IPS-15b (cell line): ENCODE results near the gene NRIP1.
"Not testable (repeated sequence)": the region's sequence is repeated elsewhere in the genome, so short reads cannot be mapped to it uniquely, and the experiment has no call there.

ENCODE experiments used
- H3K27me3 ChIP-seq: one replicate; pipeline ENCODE4 v1.6.1; 2013; ENCODE audit warnings: low read length; ENCODE audit not compliant: control insufficient read depth, insufficient read depth
- H3K36me3 ChIP-seq: one replicate; pipeline ENCODE4 v1.6.1; 2013; ENCODE audit warnings: low read length; ENCODE audit not compliant: control insufficient read depth, insufficient read depth
- H3K4me1 ChIP-seq: one replicate; pipeline ENCODE4 v1.6.1; 2013; ENCODE audit warnings: mild to moderate bottlenecking, low read length; ENCODE audit not compliant: control insufficient read depth, insufficient read depth
- H3K4me3 ChIP-seq: one replicate; pipeline ENCODE4 v1.5.1; 2013; ENCODE audit warnings: low read depth, low read length
- H3K9ac ChIP-seq: one replicate; pipeline ENCODE4 v1.6.1; 2013; ENCODE audit warnings: low read depth, mild to moderate bottlenecking, low read length
- H3K9me3 ChIP-seq: one replicate; pipeline ENCODE4 v1.6.1; 2013; ENCODE audit warnings: mild to moderate bottlenecking, low read length; ENCODE audit not compliant: control insufficient read depth, insufficient read depth

NRIP1 gene

DNA sequence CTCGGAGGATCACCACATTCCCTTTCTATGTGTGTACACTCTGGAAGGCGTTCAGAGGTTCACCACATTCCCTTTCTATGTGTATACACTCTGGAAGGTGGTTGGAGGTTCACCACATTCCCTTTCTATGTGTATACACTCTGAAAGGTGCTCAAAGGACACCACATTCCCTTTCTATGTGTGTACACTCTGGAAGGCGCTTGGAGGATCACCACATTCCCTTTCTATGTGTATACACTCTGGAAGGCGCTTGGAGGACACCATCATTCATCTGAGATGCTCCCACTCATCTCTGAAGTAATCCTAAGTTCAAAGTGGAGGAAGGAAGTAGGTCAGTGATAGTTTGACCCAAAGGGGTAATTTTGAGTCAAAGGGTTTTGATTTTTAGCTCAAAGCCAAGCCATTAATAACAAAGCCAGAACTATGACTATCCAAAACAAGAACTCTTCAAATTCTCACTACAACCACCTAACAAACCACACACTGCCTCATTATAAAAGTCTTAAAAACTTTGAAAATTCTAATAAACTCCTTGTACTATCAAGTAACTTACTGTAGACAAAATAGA, 32.9 kb downstream of the NRIP1 start:
- Histone ChIP-seq H3K4me1 (no peaks in the 10 kb centered on the region), H3K9ac (no peak overlapping the region), H3K27me3 (no peaks in the 10 kb centered on the region), H3K36me3 (no peaks in the 10 kb centered on the region), H3K9me3 (no peaks in the 10 kb centered on the region), H3K4me3 (no peak overlapping the region)

DNA sequence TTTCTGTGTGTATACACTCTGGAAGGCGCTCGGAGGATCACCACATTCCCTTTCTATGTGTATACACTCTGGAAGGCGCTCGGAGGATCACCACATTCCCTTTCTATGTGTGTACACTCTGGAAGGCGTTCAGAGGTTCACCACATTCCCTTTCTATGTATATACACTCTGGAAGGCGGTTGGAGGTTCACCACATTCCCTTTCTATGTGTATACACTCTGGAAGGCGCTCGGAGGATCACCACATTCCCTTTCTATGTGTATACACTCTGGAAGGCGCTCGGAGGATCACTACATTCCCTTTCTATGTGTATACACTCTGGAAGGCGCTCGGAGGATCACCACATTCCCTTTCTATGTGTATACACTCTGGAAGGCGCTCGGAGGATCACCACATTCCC, 33.4 kb downstream of the NRIP1 start:
- not testable (repeated sequence) for H3K4me1 ChIP-seq, H3K9ac ChIP-seq, H3K9me3 ChIP-seq, H3K4me3 ChIP-seq, H3K27me3 ChIP-seq, H3K36me3 ChIP-seq

DNA sequence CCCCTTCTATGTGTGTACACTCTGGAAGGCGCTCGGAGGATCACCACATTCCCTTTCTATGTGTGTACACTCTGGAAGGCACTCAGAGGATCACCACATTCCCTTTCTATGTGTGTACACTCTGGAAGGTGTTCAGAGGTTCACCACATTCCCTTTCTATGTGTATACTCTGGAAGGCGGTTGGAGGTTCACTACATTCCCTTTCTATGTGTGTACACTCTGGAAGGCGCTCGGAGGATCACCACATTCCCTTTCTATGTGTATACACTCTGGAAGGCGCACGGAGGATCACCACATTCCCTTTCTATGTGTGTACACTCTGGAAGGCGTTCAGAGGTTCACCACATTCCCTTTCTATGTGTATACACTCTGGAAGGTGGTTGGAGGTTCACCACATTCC, 33.9 kb downstream of the NRIP1 start:
- H3K4me3 ChIP-seq, H3K4me1 ChIP-seq, H3K9ac ChIP-seq, H3K9me3 ChIP-seq, H3K27me3 ChIP-seq, H3K36me3 ChIP-seq: not testable (repeated sequence)

DNA sequence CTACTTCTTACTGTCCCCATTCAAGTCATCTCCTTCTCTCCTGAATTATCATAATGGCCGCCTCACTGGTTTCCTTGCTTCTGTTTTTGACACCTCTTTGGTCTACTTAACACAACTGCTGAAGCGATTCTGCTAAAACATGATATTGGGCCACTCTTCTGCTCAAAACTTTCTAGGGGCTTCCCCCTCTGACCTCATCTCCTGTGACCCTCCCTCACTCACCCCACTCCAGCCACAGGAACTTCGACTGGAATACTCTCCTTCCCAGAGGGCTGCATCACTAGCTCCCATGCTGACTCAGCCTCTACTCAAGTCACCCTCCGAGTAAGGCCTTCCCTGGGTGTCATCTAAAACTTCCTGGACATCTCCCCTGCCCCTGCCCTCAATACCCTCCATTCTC, 35.7 kb downstream of the NRIP1 start:
- no peaks in the 10 kb centered on the region for H3K9me3 ChIP-seq
- no peak overlapping the region for H3K9ac ChIP-seq
- no peaks in the 10 kb centered on the region for H3K4me1 ChIP-seq
- H3K27me3 ChIP-seq = no peaks in the 10 kb centered on the region
- H3K4me3 ChIP-seq = no peak overlapping the region
- no peaks in the 10 kb centered on the region for H3K36me3 ChIP-seq

DNA sequence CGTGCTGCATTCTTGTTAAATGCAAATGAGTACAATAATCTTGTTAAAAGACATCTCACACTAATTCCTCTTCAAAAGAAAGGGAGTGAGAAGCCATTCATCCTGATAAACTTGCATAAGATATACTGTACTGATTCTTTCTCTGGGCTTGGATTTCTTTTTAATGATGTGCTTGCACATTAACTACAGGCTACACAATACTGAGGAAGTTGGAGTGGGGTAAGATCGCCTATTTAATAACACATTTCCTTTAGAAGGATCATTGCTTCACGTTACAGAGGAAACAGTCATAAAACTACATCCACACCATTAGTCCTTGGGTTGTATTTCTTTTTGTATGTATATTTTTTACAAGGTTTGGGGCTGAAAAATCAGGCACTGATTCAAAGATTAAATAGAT, 36.6 kb downstream of the NRIP1 start:
- H3K9ac ChIP-seq = no peak overlapping the region
- no peaks in the 10 kb centered on the region for H3K36me3 ChIP-seq
- H3K27me3 ChIP-seq = no peaks in the 10 kb centered on the region
- H3K4me3 ChIP-seq = no peak overlapping the region
- no peaks in the 10 kb centered on the region for H3K4me1 ChIP-seq
- H3K9me3 ChIP-seq = no peaks in the 10 kb centered on the region

DNA sequence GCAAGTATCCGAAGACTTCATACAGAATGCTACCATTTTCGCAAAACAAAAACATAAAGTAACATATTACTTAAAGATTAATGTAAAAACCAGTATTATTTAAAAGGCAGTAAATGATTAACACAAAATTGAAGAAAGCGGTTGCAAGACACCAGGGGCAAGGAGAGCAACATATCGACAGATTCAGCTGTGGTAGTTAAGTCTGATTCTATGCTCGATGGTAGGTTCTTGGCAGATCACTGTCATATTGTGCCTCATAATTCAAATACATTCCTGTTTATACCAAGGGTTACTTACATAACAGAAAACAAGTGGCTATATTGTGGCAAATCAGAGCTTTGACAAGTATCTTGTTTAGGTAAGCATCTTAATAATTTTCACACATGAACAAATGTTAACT, 37.7 kb downstream of the NRIP1 start:
- Histone ChIP-seq H3K27me3 (no peaks in the 10 kb centered on the region), H3K9me3 (no peaks in the 10 kb centered on the region), H3K36me3 (no peaks in the 10 kb centered on the region), H3K9ac (no peak overlapping the region), H3K4me1 (no peaks in the 10 kb centered on the region), H3K4me3 (no peak overlapping the region)

DNA sequence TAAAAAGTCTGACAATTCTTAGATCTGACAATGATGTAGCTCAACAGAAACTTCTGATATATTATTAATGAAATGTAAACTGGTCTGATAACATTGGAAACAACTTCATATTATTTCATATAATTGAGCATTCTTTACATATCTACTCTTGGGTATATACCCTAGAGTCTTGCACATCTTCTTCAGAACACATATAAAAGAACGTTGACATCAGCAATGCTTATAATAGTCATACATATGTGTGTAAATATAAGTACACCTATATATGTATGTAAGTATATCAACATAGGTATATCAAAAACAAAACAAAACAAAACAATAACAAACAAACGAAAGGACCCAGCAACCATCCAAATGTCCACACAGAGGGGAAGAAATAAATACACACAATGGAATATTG, 38.4 kb downstream of the NRIP1 start:
- H3K9ac ChIP-seq = no peak overlapping the region
- no peak overlapping the region for H3K4me3 ChIP-seq
- no peaks in the 10 kb centered on the region for H3K4me1 ChIP-seq
- H3K36me3 ChIP-seq = no peaks in the 10 kb centered on the region
- H3K9me3 ChIP-seq = no peaks in the 10 kb centered on the region
- H3K27me3 ChIP-seq = no peaks in the 10 kb centered on the region

DNA sequence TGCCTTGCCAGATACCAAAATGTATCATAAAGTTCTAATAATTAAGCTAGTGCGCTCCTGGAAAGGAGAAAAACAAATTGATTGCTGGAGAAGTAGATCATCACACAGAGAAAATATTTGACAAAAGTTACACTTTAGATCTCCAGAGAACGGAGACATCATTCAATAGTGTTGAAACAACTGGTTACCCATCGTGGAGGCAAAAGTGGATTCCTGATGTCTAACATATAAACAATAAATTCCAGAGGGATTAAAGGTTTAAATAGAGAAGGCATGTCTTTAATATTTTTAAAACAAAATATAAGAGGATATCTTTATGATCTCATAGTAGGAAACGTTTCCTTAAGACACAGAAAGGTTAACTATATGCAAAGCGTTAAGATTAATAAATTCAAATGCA, 41.0 kb downstream of the NRIP1 start:
- no peaks in the 10 kb centered on the region for H3K9me3 ChIP-seq
- H3K4me1 ChIP-seq = no peaks in the 10 kb centered on the region
- H3K27me3 ChIP-seq = no peaks in the 10 kb centered on the region
- no peak overlapping the region for H3K9ac ChIP-seq
- H3K4me3 ChIP-seq = no peak overlapping the region
- no peaks in the 10 kb centered on the region for H3K36me3 ChIP-seq

DNA sequence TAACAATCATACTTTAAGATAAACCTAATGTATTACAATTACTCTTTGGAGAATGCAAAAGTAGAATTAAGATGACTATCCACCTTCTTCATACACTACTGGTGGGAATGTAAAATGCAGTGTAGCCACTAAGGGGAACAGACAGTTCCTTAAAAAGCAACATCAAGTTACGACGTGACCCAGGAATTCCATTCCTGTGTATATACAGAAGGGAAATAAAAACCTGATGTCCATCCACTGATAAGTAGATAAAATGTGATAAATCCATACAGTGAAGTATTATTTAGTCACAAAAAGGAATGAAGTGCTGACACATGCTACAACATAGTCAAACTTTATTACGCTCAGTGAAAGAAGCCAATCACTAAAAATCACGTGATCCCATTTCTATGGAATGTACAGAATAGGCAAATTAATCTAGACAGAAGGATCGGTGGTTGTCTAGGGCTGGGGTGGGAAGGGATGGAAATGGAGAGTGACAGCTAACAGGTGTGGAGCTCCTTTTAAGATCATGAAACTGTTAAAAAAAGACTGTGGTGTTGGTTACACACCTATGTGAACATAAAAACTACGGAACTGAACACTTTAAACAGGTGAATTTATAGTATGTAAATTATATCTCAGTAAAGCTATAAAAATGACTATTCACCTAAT, 42.1 kb downstream of the NRIP1 start:
- no peaks in the 10 kb centered on the region for H3K4me1 ChIP-seq
- no peaks in the 10 kb centered on the region for H3K27me3 ChIP-seq
- H3K9ac ChIP-seq = no peak overlapping the region
- no peaks in the 10 kb centered on the region for H3K9me3 ChIP-seq
- H3K36me3 ChIP-seq = no peaks in the 10 kb centered on the region
- no peak overlapping the region for H3K4me3 ChIP-seq

DNA sequence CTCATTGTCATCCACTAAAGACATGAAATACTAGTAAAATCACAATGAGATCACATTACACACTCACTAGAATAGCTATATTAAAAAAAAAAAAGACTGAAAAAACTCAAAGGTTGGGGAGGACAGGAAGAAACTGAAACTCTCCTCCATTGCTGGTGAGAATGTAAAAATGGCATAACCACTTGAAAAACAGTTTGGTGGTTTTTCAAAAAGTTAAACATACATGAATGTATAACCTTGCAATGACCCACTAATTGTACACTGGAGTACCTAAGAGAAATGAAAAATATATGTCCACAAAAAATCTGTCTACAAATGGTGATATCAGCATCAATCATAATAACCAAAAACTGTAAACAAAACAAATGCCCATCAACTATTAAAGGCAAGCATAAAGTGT, 44.0 kb downstream of the NRIP1 start:
- Histone ChIP-seq H3K4me3 (no peak overlapping the region), H3K27me3 (no peaks in the 10 kb centered on the region), H3K9me3 (no peaks in the 10 kb centered on the region), H3K9ac (no peak overlapping the region), H3K36me3 (no peaks in the 10 kb centered on the region), H3K4me1 (no peaks in the 10 kb centered on the region)

DNA sequence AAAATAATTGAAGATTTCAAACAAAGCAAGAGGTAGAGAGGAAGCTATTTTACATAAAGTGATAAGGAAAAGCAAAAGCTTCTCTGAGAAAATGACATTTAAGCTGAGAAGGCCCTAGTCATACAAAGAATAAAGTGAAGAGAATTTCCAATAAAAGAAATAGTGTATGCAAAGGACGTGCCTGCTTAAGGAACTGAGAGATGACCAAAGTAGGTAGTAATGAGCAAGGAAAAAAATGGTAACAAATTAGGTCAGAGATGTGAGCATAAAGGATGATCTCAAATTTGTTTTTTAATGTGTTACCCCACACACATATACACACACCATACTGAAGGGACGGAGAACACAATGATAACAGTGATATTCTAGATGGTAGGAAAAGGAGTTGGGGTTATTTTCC, 46.4 kb downstream of the NRIP1 start:
- Histone ChIP-seq H3K4me3 (no peak overlapping the region), H3K36me3 (no peaks in the 10 kb centered on the region), H3K9me3 (no peaks in the 10 kb centered on the region), H3K27me3 (no peaks in the 10 kb centered on the region), H3K4me1 (no peaks in the 10 kb centered on the region), H3K9ac (no peak overlapping the region)

DNA sequence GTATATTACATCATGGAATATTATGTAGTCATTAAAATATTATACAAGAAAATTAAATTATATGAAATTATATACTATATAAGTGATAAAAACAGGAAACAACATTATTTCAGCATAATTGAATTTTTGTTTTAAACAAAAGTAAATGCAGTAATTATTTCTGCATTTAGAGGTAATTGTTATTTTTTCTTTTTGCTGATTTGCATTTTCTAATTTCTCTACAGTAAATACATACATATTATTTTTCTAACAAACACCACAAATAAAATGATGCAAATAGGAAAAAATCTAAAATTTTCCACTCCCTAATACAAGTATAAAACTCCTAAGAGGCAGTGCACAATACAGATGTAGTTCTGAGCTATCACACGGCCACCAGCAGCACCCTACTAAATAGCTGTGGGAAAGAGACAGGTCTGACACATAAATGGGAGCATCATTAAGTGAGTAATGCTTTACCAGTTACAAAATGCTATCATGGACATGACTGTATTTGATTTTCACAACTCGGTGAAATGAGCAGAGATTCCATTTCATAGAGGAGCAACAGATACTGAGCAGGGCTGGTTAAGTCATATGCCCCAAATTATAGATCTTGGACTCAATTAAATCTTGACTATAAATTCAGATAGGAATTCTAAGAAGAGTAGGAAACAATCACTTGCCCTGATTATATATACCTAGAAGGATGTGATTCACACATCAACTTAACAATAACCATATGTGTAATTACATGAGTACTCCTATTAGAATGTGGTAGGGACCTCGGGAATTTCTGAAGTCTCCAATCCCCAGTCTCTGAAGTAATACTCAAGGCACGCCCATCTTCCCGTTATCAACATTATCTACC, 49.0 kb downstream of the NRIP1 start:
- Histone ChIP-seq H3K4me3 (no peak overlapping the region), H3K9me3 (no peaks in the 10 kb centered on the region), H3K27me3 (no peaks in the 10 kb centered on the region), H3K4me1 (no peaks in the 10 kb centered on the region), H3K36me3 (no peaks in the 10 kb centered on the region), H3K9ac (no peak overlapping the region)
